ENCODE results near the gene PDE7B. TPM values are rescaled to one million over a fixed set of nuclear protein-coding genes. Genes with fewer than 3 reads are reported as not detected.

Gene PDE7B
- total RNA-seq, 1 donor from 2014 or later = 0.53 TPM

DNA sequence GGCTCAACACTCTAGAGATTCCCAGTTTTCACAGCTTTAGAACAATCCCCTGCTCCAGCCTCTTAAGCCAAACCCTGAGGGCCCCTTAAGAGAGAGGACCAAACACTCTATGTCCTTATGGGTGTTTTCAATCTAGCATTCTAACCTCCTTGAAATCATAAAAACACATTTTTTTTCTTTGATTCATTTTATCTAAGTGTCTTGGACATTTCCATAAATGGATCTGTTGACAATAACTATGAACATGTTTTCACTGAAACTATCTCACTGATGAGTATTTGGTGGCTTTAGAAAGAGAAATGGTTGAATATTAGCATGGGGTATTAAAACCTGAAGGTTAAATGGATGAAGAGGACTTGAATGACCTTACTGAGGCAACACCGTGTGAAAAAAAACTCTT, 27.6 kb upstream of the PDE7B start:
- H3K36me3 ChIP-seq (ENCODE audit: control insufficient read depth, insufficient read depth, low read length) = no peaks in the 10 kb centered on the region
- DNase-seq (ENCODE audit: low read depth) = no peak
- no peak overlapping the region for H3K4me3 ChIP-seq (ENCODE audit: low read depth, low read length)
- no peak for TF ChIP-seq CTCF (IDR thresholded peaks at IDR 0.05; ENCODE audit: insufficient read depth, low read length, severe bottlenecking)
- no peaks in the 10 kb centered on the region for H3K27me3 ChIP-seq (ENCODE audit: control insufficient read depth, insufficient read depth, low read length)
- FAIRE-seq = no peak

GRCh38 chr6:135826236-135826804, 25.2 kb upstream of the PDE7B start:
- Histone ChIP-seq H3K36me3 (ENCODE audit: control insufficient read depth, insufficient read depth, low read length) (no peaks in the 10 kb centered on the region), H3K4me3 (ENCODE audit: low read depth, low read length) (no peak overlapping the region), H3K27me3 (ENCODE audit: control insufficient read depth, insufficient read depth, low read length) (no peaks in the 10 kb centered on the region)
- DNase-seq (ENCODE audit: low read depth) (no peak), FAIRE-seq (no peak)
- no peak for TF ChIP-seq CTCF (IDR thresholded peaks at IDR 0.05; ENCODE audit: insufficient read depth, low read length, severe bottlenecking)

- Histone ChIP-seq H3K27me3 (ENCODE audit: control insufficient read depth, insufficient read depth, low read length) (no peaks in the 10 kb centered on the region), H3K4me3 (ENCODE audit: low read depth, low read length) (no peak overlapping the region), H3K36me3 (ENCODE audit: control insufficient read depth, insufficient read depth, low read length) (no peaks in the 10 kb centered on the region)
- no peak for DNase-seq (ENCODE audit: low read depth)
- no peak for TF ChIP-seq CTCF (IDR thresholded peaks at IDR 0.05; ENCODE audit: insufficient read depth, low read length, severe bottlenecking)
- no peak for FAIRE-seq
Observed at GRCh38 chr6:135828021-135828420, 23.5 kb upstream of the PDE7B start.

GRCh38 chr6:135830452-135830881, 21.0 kb upstream of the PDE7B start:
- TF ChIP-seq CTCF (IDR thresholded peaks at IDR 0.05; ENCODE audit: insufficient read depth, low read length, severe bottlenecking) = no peak
- FAIRE-seq (no peak), DNase-seq (ENCODE audit: low read depth) (no peak)
- Histone ChIP-seq H3K27me3 (ENCODE audit: control insufficient read depth, insufficient read depth, low read length) (peaks cover 1% of the 10 kb centered on the region), H3K36me3 (ENCODE audit: control insufficient read depth, insufficient read depth, low read length) (no peaks in the 10 kb centered on the region), H3K4me3 (ENCODE audit: low read depth, low read length) (no peak overlapping the region)

DNA sequence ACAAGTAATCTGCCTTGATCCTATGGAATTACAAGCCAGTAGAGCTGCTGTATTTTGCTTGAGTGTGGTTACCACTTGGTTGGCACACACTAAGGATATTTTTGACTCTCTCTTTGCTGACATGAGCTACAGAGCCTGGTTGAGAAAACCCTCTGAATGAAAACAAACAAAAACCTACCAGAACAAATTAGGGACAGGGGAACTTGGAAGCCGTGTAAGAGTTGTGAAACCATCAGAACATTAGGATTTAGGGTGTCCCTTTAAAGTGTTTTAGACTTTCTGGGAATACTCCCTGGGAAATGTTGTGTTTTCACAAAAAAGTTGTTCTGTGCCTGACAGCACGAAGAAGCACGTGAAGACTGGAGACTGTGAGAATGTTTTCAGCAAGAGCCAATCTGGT, 20.5 kb upstream of the PDE7B start:
- peaks cover 1% of the 10 kb centered on the region for H3K27me3 ChIP-seq (ENCODE audit: control insufficient read depth, insufficient read depth, low read length)
- no peak overlapping the region for H3K4me3 ChIP-seq (ENCODE audit: low read depth, low read length)
- TF ChIP-seq CTCF (IDR thresholded peaks at IDR 0.05; ENCODE audit: insufficient read depth, low read length, severe bottlenecking) = no peak
- no peak for DNase-seq (ENCODE audit: low read depth)
- no peaks in the 10 kb centered on the region for H3K36me3 ChIP-seq (ENCODE audit: control insufficient read depth, insufficient read depth, low read length)
- FAIRE-seq = no peak

- FAIRE-seq = no peak
- no peaks in the 10 kb centered on the region for H3K36me3 ChIP-seq (ENCODE audit: control insufficient read depth, insufficient read depth, low read length)
- no peak for TF ChIP-seq CTCF (IDR thresholded peaks at IDR 0.05; ENCODE audit: insufficient read depth, low read length, severe bottlenecking)
- DNase-seq (ENCODE audit: low read depth) = no peak
- no peak overlapping the region for H3K4me3 ChIP-seq (ENCODE audit: low read depth, low read length)
- peaks cover 3% of the 10 kb centered on the region for H3K27me3 ChIP-seq (ENCODE audit: control insufficient read depth, insufficient read depth, low read length)
Observed at GRCh38 chr6:135832166-135832565, 19.3 kb upstream of the PDE7B start.
